Heart left ventricle (tissue), 16 donors: ENCODE measurements around the gene C2orf68. TPM values are rescaled to one million over a fixed set of nuclear protein-coding genes. Genes with fewer than 3 reads are reported as not detected.

ENCODE experiments used
- ATAC-seq, 4 donors: fragments of 200-7000 bp; cut with Tn5 transposase; one replicate each; pipeline ENCODE4 v1.9.1; 2020 to 2022; ENCODE audit warnings: moderate library complexity in 4 of 4, mild to moderate bottlenecking in 3 of 4, moderate number of reproducible peaks in 1 of 4
- DNase-seq, 5 donors: peaks; one replicate each; pipeline ENCODE4 v3.0.0-alpha.2; 2020
- H3K27ac ChIP-seq, 12 donors: fragments of 200-600 bp; sonication (generic) in 4 of 12; one replicate each; pipeline versions ENCODE4 v1.5.0 to v1.8.0; 2016 to 2022; ENCODE audit warnings: mild to moderate bottlenecking in 2 of 12
- H3K27me3 ChIP-seq, 9 donors: fragments of 200-600 bp; sonication (generic) in 2 of 9; one replicate each; pipeline versions ENCODE4 v1.5.1 to v1.8.0; 2016 to 2022; ENCODE audit warnings: mild to moderate bottlenecking in 3 of 9
- H3K36me3 ChIP-seq, 9 donors: fragments of 200-600 bp; sonication (generic) in 2 of 9; one replicate each; pipeline versions ENCODE4 v1.5.0 to v1.8.0; 2018 to 2022; ENCODE audit warnings: mild to moderate bottlenecking in 2 of 9
- H3K4me1 ChIP-seq, 12 donors: fragments of 200-600 bp; sonication (generic) in 4 of 12; one replicate each; pipeline versions ENCODE4 v1.5.0 to v1.8.0; 2016 to 2022; ENCODE audit warnings: mild to moderate bottlenecking in 3 of 12
- H3K4me3 ChIP-seq, 12 donors: fragments of 200-600 bp; sonication (generic) in 4 of 12; one replicate each; pipeline versions ENCODE4 v1.5.0 to v1.8.0; 2017 to 2022; ENCODE audit warnings: mild to moderate bottlenecking in 9 of 12, moderate library complexity in 4 of 12
- H3K9me3 ChIP-seq, 12 donors: fragments of 200-600 bp; sonication (generic) in 4 of 12; one replicate each; pipeline versions ENCODE4 v1.5.0 to v1.8.0; 2016 to 2022; ENCODE audit warnings: mild to moderate bottlenecking in 1 of 12
- POLR2A ChIP-seq, 2 donors: fragments of 450-650 bp; IDR thresholded peaks; one replicate each; pipeline ENCODE4 v1.6.1; 2017; ENCODE audit warnings: antibody characterized with exemption in 2 of 2, mild to moderate bottlenecking in 2 of 2, moderate library complexity in 2 of 2
- WGBS, 4 donors: extraction: QIAGEN DNeasy Blood & Tissue Kit in 2 of 4; methylation state at CpG; one replicate each; pipeline versions ENCODE4 v1.1.5 to v1.1.7; 2013 to 2018; 5-methylcytosine and 5-hydroxymethylcytosine counted together
- intact Hi-C, 10 donors: fragments of 100-400 bp; cut with DNase I; formaldehyde crosslinking; loops; one replicate each; pipeline versions ENCODE4 v1.11.1 to v1.14.2; 2022
- polyA plus RNA-seq, 2 donors: library from polyadenylated mRNA; stranded (reverse); fragments of 200-250 nt; gene quantifications; one replicate each; pipeline ENCODE4 v1.2.3, GENCODE V29; 2013
- total RNA-seq, 9 donors: library from RNA; depleted of rRNA in 2 of 9; stranded (reverse); fragments of >200 nt in 2 of 9; fragmentation: NEBNext Ultra II Directional in 3 of 9; extraction: Animal tissue kit (Norgen Biotek cat#: 25700) in 3 of 9; gene quantifications; one replicate each; pipeline versions ENCODE4 v1.1.0 to v1.2.4, GENCODE V29; 2016 to 2023
- TF ChIP-seq, protein P1 (sequence below), 12 donors: fragments of 200-600 bp; sonication (generic) in 4 of 12; IDR thresholded peaks; one replicate each; pipeline versions ENCODE4 v1.5.0 to v1.8.0; 2018 to 2022; ENCODE audit warnings: antibody characterized with exemption in 12 of 12, mild to moderate bottlenecking in 5 of 12
- donor health status: ischemic (EF 13 %, LVEDD 7.1; RV severe dilation, severe dysfunction).
- donor health status: healthy with polysubstance abuse.
- donor health status: DM: no; HTN: yes; CAD: no.
- donor health status: DM: no; HTN: no; CAD: no.
- donor health status: ischemic (EF 25% LVEDD 6.9; RV normal size, moderate dysfunction).
- donor health status: ischemic (EF 25% LVEDD 5.7; RV mildly dilated, moderate dysfunction).
- donor health status: healthy.
- donor health status: DM: yes; HTN: yes; CAD: no.
- donor health status: ischemic (EF 35%, LVEDD 5.7; RV mildly dilated, moderate dysfunction).
- donor health status: nonischemic (EF 11% LVEDD 7.7; RV severe dilation, severe dysfunction).
- donor health status: DM: yes; HTN: yes; CAD: no.
- donor health status: PGD.
- donor health status: ischemic (EF 29% LVEDD 5.4; RV normal size, mild dysfunction).
- donor health status: nonischemic (EF 23%, LVEDD 6.1; RV moderate dilation, normal function).

Gene C2orf68
- total and polyA plus RNA-seq, 11 donors = 12.0 to 38.2 (median 29.1) TPM

DNA sequence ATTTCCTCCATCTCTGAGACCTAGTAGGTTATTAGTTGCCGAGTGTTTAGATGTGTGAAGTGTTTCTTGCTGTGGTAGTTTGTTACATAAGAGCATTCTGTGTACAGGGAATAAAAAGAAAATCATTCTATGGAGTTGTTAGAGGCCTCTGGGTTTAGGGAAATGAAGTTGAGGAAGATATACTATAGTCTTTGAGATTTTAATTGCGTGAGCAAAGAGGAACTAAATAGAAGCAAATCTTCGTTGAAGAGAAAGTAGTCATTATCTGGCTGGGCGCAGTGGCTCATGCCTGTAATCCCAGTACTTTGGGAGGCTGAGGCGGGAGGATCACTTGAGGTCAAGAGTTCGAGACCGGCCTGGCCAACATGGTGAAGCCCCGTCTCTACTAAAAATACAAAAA lies 23.1 kb upstream of the C2orf68 start:
- Histone ChIP-seq H3K4me1 (peaks cover 0 to 8% (median 0%) of the 10 kb centered on the region in 12 donors), H3K36me3 (peaks cover 5 to 98% (median 95%) of the 10 kb centered on the region in 9 donors), H3K27ac (peak overlapping the region in 1 of 12 donors; percentile 3), H3K9me3 (no peaks in the 10 kb centered on the region), H3K27me3 (no peaks in the 10 kb centered on the region), H3K4me3 (no peak overlapping the region)
- ATAC-seq = no peak
- no peak for TF ChIP-seq POLR2A (IDR thresholded peaks at IDR 0.05)
- TF ChIP-seq, protein P1, sequence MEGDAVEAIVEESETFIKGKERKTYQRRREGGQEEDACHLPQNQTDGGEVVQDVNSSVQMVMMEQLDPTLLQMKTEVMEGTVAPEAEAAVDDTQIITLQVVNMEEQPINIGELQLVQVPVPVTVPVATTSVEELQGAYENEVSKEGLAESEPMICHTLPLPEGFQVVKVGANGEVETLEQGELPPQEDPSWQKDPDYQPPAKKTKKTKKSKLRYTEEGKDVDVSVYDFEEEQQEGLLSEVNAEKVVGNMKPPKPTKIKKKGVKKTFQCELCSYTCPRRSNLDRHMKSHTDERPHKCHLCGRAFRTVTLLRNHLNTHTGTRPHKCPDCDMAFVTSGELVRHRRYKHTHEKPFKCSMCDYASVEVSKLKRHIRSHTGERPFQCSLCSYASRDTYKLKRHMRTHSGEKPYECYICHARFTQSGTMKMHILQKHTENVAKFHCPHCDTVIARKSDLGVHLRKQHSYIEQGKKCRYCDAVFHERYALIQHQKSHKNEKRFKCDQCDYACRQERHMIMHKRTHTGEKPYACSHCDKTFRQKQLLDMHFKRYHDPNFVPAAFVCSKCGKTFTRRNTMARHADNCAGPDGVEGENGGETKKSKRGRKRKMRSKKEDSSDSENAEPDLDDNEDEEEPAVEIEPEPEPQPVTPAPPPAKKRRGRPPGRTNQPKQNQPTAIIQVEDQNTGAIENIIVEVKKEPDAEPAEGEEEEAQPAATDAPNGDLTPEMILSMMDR (IDR thresholded peaks at IDR 0.05) = no peak
- WGBS, 4 donors = 87 to 93% (median 90%) methylated on average over 8 of the region's 8 CpGs
- intact Hi-C loops = loop anchor here in 7 of 10 donors (2.0 to 10.0 kb wide), 6 partner anchors 72 to 450 kb away; no protein-coding TSS in a partner anchor
- no peak for DNase-seq

DNA sequence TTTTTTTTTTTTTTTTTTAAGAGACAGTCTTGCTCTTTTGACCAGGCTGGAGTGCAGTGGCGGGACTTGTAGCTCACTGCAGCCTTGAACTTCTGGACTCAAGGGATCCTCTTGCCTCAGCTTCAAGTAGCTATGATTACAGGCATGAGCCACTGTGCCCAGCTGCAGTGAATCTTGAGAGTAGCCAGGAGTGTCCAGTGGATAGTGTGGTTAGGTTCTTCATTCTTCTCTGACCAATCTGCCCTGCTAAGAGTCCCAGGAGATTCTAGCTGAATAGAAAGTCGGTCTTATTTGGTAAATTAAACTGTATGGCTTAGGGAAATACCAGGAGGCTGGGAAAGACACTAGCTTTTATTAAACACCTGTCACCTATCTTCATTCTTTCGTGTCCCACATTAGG lies 19.4 kb upstream of the C2orf68 start:
- DNase-seq (no peak), ATAC-seq (no peak)
- Histone ChIP-seq H3K36me3 (peaks cover 5 to 98% (median 95%) of the 10 kb centered on the region in 9 donors), H3K9me3 (no peaks in the 10 kb centered on the region), H3K27ac (no peak overlapping the region), H3K27me3 (no peaks in the 10 kb centered on the region), H3K4me1 (peaks cover 0 to 8% (median 0%) of the 10 kb centered on the region in 12 donors), H3K4me3 (no peak overlapping the region)
- 90 to 93% (median 90%) methylated on average over 3 of the region's 3 CpGs for WGBS, 4 donors
- intact Hi-C loops = loop anchor here in 2 of 10 donors (10.0 kb wide), 2 partner anchors 183 to 453 kb away; no protein-coding TSS in a partner anchor
- no peak for TF ChIP-seq POLR2A (IDR thresholded peaks at IDR 0.05)
- TF ChIP-seq, protein P1 (IDR thresholded peaks at IDR 0.05) = no peak

DNA sequence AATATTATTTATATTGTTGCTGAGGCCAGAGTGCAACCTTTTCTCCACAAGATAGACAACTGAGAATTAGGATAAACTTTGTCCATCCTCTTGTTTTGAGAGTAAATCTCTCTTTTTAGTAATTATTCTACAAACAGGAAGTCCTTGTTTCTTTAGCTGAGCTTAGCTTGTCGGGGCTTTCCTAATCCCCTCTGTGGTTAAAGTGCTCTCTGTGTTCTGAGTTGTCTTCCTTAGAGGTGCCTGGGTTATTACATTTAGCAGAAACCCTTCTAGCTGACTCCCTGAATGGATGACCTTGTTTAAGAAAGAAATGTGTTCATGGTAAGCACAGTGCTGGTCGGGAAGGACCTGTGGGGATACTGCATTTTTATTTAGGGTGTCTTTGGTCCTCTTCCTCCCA lies 16.8 kb upstream of the C2orf68 start:
- H3K4me1 ChIP-seq = peaks cover 0 to 14% (median 6%) of the 10 kb centered on the region in 12 donors
- H3K27me3 ChIP-seq = no peaks in the 10 kb centered on the region
- H3K27ac ChIP-seq = no peak overlapping the region
- H3K4me3 ChIP-seq = no peak overlapping the region
- TF ChIP-seq, protein P1 (IDR thresholded peaks at IDR 0.05) = no peak
- no peak for TF ChIP-seq POLR2A (IDR thresholded peaks at IDR 0.05)
- WGBS, 4 donors = 69 to 80% (median 74%) methylated on average over 2 of the region's 2 CpGs
- no peaks in the 10 kb centered on the region for H3K9me3 ChIP-seq
- H3K36me3 ChIP-seq = peaks cover 2 to 100% (median 98%) of the 10 kb centered on the region in 9 donors
- intact Hi-C loops = no loop called here
- ATAC-seq = no peak
- no peak for DNase-seq

DNA sequence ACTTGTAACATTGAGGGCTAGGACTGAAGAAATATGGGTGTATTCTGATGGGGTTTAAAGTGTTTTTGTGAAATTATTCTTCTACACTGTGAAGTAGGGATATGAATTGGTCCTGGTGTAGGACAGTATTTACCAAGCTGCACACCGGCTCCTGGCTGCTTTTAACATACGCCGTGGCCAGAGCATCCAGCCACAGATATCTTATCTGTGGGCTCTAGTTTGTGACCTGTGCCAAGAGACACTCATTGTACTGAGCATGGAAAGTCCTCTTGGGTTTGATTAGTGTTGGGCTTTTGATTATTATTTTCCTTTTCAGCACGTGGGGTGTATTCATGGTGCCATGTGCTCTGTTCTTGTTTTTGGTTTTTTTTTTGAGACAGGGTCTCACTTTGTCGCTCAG lies 12.1 kb upstream of the C2orf68 start:
- Histone ChIP-seq H3K4me3 (no peak overlapping the region), H3K27me3 (no peaks in the 10 kb centered on the region), H3K4me1 (peaks cover 0 to 19% (median 6%) of the 10 kb centered on the region in 12 donors), H3K36me3 (peaks cover 0 to 100% (median 98%) of the 10 kb centered on the region in 9 donors), H3K27ac (peak overlapping the region in 3 of 12 donors; percentile 11 to 52 (median 12)), H3K9me3 (no peaks in the 10 kb centered on the region)
- no peak for TF ChIP-seq POLR2A (IDR thresholded peaks at IDR 0.05)
- TF ChIP-seq, protein P1 (IDR thresholded peaks at IDR 0.05) = no peak
- ATAC-seq (peak; percentile 85 to 93 (median 88)), DNase-seq (peak in 1 of 5 donors; percentile 54)
- intact Hi-C loops = no loop called here
- WGBS, 4 donors = 44 to 49% (median 44%) methylated on average over 5 of the region's 5 CpGs
